Neural progenitor cell (in vitro differentiated cells): ENCODE data around the gene NEU1. TPM values are rescaled to one million over a fixed set of nuclear protein-coding genes. Genes with fewer than 3 reads are reported as not detected.

Source experiments
- DNase-seq: peaks from one replicate; pipeline ENCODE4 v3.0.0-alpha.2; 2016; ENCODE audit warnings: low spot score
- H2AFZ ChIP-seq: fragments of 200-600 bp; sonication (generic); replicated peaks from 2 replicates; pipeline ENCODE4 v1.6.1; 2016; ENCODE audit warnings: antibody characterized with exemption
- H3F3A ChIP-seq: fragments of 200-600 bp; sonication (generic); 2 replicates; pipeline ENCODE4 v1.6.1; 2016; ENCODE audit warnings: antibody characterized with exemption, low read depth
- H3K27ac ChIP-seq: fragments of 200-600 bp; sonication (generic); 2 replicates; pipeline ENCODE4 v1.5.1; 2016; ENCODE audit warnings: mild to moderate bottlenecking
- H3K27me3 ChIP-seq: fragments of 200-600 bp; sonication (generic); 2 replicates; pipeline ENCODE4 v1.6.1; 2016; ENCODE audit warnings: mild to moderate bottlenecking, moderate library complexity
- H3K36me3 ChIP-seq: fragments of 200-600 bp; sonication (generic); 2 replicates; pipeline ENCODE4 v1.5.1; 2016
- H3K4me1 ChIP-seq: fragments of 200-600 bp; sonication (generic); 2 replicates; pipeline ENCODE4 v1.6.1; 2016; ENCODE audit warnings: mixed run types
- H3K4me2 ChIP-seq: fragments of 200-600 bp; sonication (generic); 2 replicates; pipeline ENCODE4 v1.6.1; 2016
- H3K4me3 ChIP-seq: fragments of 200-600 bp; sonication (generic); 2 replicates; pipeline ENCODE4 v1.5.1; 2016
- H3K79me2 ChIP-seq: fragments of 200-600 bp; sonication (generic); 2 replicates; pipeline ENCODE4 v1.6.1; 2016; ENCODE audit warnings: low read depth
- H3K9ac ChIP-seq: fragments of 200-600 bp; sonication (generic); 2 replicates; pipeline ENCODE4 v1.6.1; 2016
- H3K9me3 ChIP-seq: fragments of 200-600 bp; sonication (generic); 2 replicates; pipeline ENCODE4 v1.5.1; 2016; ENCODE audit warnings: low read depth
- H4K20me1 ChIP-seq: fragments of 200-600 bp; sonication (generic); 2 replicates; pipeline ENCODE4 v1.6.1; 2016; ENCODE audit warnings: low read depth
- H3K27ac Mint-ChIP-seq: 3 replicates; pipeline ENCODE4 v1.8.0; 2021; ENCODE audit warnings: mixed read lengths
- H3K27me3 Mint-ChIP-seq: 2 replicates; pipeline ENCODE4 v1.8.0; 2022; ENCODE audit warnings: low read depth, mild to moderate bottlenecking, inconsistent platforms, moderate library complexity, mixed read lengths; ENCODE audit not compliant: insufficient read depth
- H3K36me3 Mint-ChIP-seq: 3 replicates; pipeline ENCODE4 v1.8.0; 2021; ENCODE audit warnings: mixed read lengths
- H3K4me1 Mint-ChIP-seq: 3 replicates; pipeline ENCODE4 v1.8.0; 2021; ENCODE audit warnings: mixed read lengths
- H3K4me3 Mint-ChIP-seq: 3 replicates; pipeline ENCODE4 v1.8.0; 2021; ENCODE audit warnings: mild to moderate bottlenecking, moderate library complexity, mixed read lengths
- H3K9me3 Mint-ChIP-seq: 3 replicates; pipeline ENCODE4 v1.8.0; 2020; ENCODE audit warnings: mixed read lengths
- EZH2 ChIP-seq: fragments of 200-600 bp; sonication (generic); IDR thresholded peaks from 2 replicates; pipeline ENCODE4 v1.6.1; 2017; ENCODE audit warnings: antibody characterized with exemption, mild to moderate bottlenecking, moderate library complexity
- EZH2phosphoT487 ChIP-seq: fragments of 200-600 bp; sonication (generic); IDR thresholded peaks from 2 replicates; pipeline ENCODE4 v1.6.1; 2017; ENCODE audit warnings: antibody characterized with exemption
- total RNA-seq: library from RNA; depleted of rRNA; stranded (reverse); fragments of >200 nt; gene quantifications from 2 replicates; pipeline ENCODE4 v1.2.3, GENCODE V29; 2015; ENCODE audit warnings: low replicate concordance
- TF ChIP-seq, protein P1 (sequence below): fragments of 200-600 bp; sonication (generic); IDR thresholded peaks from 2 replicates; pipeline ENCODE4 v1.5.1; 2017; ENCODE audit warnings: antibody characterized with exemption, mild to moderate bottlenecking

The NEU1 gene
- total RNA-seq, 1 donor from 2014 or later: 17.4 TPM

DNA sequence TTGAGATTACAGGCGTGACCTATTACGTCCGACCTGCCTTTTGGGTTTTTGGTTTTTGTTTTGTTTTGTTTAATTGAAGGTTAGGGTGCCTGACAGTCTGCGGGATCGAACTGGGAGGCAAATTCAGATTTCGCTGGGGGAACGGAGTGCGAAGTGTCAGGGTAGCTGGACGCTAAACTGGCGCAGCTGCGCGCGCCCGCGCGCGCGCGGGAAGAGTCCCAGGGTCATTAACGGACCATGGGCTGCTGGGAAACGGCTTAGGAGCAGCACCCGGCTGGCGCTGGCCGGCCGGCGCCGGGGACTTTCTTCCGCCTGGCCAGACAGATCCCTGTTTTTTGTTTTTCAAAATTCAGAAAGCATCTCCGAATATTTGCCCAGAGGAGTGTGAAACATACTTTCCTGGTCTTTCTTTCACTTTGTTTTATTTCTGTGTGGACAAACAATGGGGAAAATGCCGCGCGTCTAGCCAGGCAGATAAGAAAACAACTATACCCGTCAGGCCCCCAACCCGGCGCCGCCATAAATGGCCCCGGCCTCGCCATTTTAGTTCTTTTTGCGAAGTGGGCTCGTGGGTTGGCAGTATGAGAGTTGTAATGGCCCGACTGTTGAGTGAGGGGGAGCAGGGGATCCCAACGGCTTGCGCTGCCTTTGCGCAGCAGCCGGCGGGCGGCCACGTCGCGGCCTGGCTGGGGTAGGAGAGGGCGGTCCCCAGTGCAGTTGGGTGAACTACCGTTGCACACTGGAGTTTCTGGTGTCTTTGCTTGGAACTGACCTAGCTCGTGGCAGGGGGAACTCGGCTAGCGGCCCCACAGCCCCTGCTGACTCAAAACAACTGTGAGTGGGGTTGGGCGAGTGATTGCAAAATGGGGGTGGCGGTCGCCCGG is 28.0 kb downstream of the NEU1 start:
- Mint-ChIP-seq H3K27me3 (peaks cover 8% of the 10 kb centered on the region), H3K4me1 (peaks cover 50% of the 10 kb centered on the region), H3K36me3 (peaks cover 30% of the 10 kb centered on the region), H3K4me3 (peak overlapping the region; percentile 99), H3K9me3 (no peaks in the 10 kb centered on the region), H3K27ac (peak overlapping the region; percentile 100)
- Histone ChIP-seq H3K79me2 (peaks cover 70% of the 10 kb centered on the region), H3K27ac (peak overlapping the region; percentile 97), H3K9me3 (no peaks in the 10 kb centered on the region), H3F3A (peaks cover 62% of the 10 kb centered on the region), H3K4me1 (peaks cover 26% of the 10 kb centered on the region), H3K27me3 (peaks cover 2% of the 10 kb centered on the region), H2AFZ (peak overlapping the region; percentile 59), H3K9ac (peak overlapping the region; percentile 71), H3K4me3 (peak overlapping the region; percentile 89), H3K4me2 (peak overlapping the region; percentile 92), H3K36me3 (peaks cover 19% of the 10 kb centered on the region), H4K20me1 (peaks cover 41% of the 10 kb centered on the region)
- DNase-seq: peak; percentile 91
- TF ChIP-seq, protein P1, sequence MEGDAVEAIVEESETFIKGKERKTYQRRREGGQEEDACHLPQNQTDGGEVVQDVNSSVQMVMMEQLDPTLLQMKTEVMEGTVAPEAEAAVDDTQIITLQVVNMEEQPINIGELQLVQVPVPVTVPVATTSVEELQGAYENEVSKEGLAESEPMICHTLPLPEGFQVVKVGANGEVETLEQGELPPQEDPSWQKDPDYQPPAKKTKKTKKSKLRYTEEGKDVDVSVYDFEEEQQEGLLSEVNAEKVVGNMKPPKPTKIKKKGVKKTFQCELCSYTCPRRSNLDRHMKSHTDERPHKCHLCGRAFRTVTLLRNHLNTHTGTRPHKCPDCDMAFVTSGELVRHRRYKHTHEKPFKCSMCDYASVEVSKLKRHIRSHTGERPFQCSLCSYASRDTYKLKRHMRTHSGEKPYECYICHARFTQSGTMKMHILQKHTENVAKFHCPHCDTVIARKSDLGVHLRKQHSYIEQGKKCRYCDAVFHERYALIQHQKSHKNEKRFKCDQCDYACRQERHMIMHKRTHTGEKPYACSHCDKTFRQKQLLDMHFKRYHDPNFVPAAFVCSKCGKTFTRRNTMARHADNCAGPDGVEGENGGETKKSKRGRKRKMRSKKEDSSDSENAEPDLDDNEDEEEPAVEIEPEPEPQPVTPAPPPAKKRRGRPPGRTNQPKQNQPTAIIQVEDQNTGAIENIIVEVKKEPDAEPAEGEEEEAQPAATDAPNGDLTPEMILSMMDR: no peak
- TF ChIP-seq EZH2 (no peak), EZH2phosphoT487 (no peak)

DNA sequence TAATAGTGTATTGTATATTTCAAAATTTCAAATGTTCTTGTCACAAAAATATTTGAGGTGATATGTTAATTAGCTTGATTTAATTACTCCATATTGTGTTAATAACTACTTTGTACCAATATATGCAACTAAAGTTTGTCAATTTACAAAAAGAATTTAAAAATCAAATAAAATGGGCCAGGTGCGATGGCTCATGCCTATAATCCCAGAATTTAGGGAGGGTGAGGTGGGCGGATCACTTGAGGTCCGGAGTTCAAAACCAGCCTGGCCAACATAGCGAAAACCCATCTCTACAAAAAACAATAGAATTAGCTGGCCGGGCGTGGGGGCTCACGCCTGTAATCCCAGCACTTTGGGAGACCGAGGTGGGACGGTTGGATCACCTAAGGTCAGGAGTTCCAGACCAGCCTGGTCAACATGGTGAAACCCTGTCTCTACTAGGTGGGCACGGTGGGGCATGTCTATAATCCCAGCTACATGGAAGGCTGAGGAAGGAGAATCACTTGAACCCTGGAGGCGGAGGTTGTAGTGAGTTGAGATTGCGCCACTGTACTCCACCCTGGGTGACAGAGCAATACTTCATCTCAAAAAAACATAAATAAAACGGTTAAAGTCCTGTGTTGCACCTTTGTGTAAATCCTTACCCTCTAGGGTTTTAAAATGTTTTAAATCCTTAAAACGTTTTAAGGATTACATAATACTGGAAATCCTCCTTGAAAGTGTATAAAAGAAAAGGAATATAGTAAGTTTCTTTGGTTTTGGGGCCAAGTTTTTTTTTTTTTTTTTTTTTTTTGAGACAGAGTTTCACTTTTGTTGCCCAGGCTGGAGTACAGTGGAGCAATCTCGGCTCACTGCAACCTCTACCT is 31.0 kb downstream of the NEU1 start:
- Mint-ChIP-seq H3K4me3 (peak overlapping the region; percentile 91), H3K4me1 (peaks cover 41% of the 10 kb centered on the region), H3K27ac (no peak overlapping the region), H3K36me3 (peaks cover 12% of the 10 kb centered on the region), H3K9me3 (no peaks in the 10 kb centered on the region), H3K27me3 (peaks cover 5% of the 10 kb centered on the region)
- peaks cover 43% of the 10 kb centered on the region for H3K79me2 ChIP-seq
- H3K4me2 ChIP-seq: peak overlapping the region; percentile 99
- peaks cover 12% of the 10 kb centered on the region for H3K4me1 ChIP-seq
- H3K27me3 ChIP-seq: peaks cover 4% of the 10 kb centered on the region
- H3K4me3 ChIP-seq: no peak overlapping the region
- peaks cover 11% of the 10 kb centered on the region for H4K20me1 ChIP-seq
- no peak overlapping the region for H3K9ac ChIP-seq
- no peak for DNase-seq
- H2AFZ ChIP-seq: no peak overlapping the region
- H3K9me3 ChIP-seq: no peaks in the 10 kb centered on the region
- TF ChIP-seq EZH2 (no peak), EZH2phosphoT487 (no peak)
- TF ChIP-seq, protein P1: no peak
- H3K27ac ChIP-seq: no peak overlapping the region
- H3K36me3 ChIP-seq: peaks cover 4% of the 10 kb centered on the region
- H3F3A ChIP-seq: peaks cover 39% of the 10 kb centered on the region

DNA sequence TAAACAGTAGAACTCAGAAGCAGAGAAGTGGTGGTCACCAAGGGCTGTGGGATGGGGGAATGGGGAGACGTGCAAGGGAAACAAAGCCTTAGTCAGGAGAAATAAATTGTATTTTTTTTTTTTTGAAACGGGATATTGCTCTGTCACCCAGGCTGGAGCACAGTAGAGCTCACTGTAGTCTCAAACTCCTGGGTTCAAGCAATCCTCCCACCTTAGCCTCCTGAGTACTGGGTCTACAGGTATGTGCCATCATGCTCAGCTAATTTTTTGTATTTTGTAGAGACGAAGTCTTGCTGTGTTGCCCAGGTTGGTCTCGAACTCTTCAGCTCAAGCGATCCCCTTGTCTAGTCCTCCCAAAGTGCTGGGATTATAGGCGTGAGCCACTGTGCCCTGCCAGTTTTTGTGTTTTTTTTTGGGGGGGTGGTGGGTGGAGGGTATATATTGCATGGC is 31.7 kb downstream of the NEU1 start:
- Histone ChIP-seq H3K79me2 (peaks cover 37% of the 10 kb centered on the region), H3K27ac (no peak overlapping the region), H4K20me1 (peaks cover 4% of the 10 kb centered on the region), H3K4me3 (peak overlapping the region; percentile 77), H3K4me2 (peak overlapping the region; percentile 99), H3K4me1 (peaks cover 9% of the 10 kb centered on the region), H2AFZ (peak overlapping the region; percentile 83), H3K36me3 (no peaks in the 10 kb centered on the region), H3K27me3 (peaks cover 4% of the 10 kb centered on the region), H3F3A (peaks cover 39% of the 10 kb centered on the region), H3K9me3 (no peaks in the 10 kb centered on the region), H3K9ac (no peak overlapping the region)
- Mint-ChIP-seq H3K4me1 (peaks cover 39% of the 10 kb centered on the region), H3K27me3 (peaks cover 6% of the 10 kb centered on the region), H3K27ac (no peak overlapping the region), H3K4me3 (peak overlapping the region; percentile 91), H3K9me3 (no peaks in the 10 kb centered on the region), H3K36me3 (peaks cover 6% of the 10 kb centered on the region)
- DNase-seq: no peak
- TF ChIP-seq EZH2: no peak
